Astrocyte of the spinal cord (primary cell): ENCODE measurements around the gene PHACTR3.

Experiments used
- DNase-seq: peaks from one replicate; pipeline ENCODE4 v3.0.0; 2011; ENCODE audit warnings: low read depth, low spot score
- H3K4me3 ChIP-seq: 2 replicates; pipeline ENCODE4 v1.5.1; 2011; ENCODE audit warnings: low read depth, mild to moderate bottlenecking, low read length, moderate library complexity
- in situ Hi-C: cut with HindIII; loops from 2 replicates; pipeline ENCODE4 v1.10.0; 2017; ENCODE audit warnings: low sequenced_read_pairs
- TF ChIP-seq, protein P1 (sequence below): IDR thresholded peaks from 2 replicates; pipeline ENCODE4 v1.5.1; 2012; ENCODE audit warnings: low read depth, mild to moderate bottlenecking, low read length, inconsistent platforms

Gene PHACTR3

DNA sequence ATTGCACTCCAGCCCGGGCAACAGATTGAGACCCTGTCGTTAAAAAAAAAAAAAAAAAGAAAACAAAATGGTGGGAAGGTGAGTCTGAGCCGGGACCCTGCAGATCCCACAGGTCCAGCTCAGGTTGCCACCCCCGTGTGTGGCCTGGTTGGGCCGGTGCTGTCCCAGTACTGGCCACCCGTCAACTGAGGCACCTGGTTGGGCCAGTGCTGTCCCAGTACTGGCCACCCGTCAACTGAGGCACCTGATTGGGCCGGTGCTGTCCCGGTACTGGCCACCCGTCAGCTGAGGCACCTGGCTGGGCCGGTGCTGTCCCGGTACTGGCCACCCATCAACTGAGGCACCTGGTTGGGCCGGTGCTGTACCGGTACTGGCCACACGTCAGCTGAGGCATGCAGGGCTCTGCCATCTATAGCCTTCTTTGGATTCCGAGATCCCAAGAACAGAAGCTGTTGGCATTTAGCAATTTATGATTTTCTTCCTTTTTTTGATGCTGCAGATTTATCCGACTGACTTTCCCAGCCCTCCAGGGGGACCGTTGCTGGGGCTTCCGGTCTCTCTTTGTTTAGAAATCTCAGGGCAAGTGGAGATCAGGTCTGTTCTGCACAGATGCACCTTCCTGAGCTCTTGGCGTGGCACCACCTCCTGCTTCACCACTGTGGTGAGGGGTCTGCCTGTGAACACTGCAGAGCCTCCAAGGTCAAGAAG, 215.3 kb downstream of the PHACTR3 start:
- in situ Hi-C loops: no loop called here
- TF ChIP-seq, protein P1, sequence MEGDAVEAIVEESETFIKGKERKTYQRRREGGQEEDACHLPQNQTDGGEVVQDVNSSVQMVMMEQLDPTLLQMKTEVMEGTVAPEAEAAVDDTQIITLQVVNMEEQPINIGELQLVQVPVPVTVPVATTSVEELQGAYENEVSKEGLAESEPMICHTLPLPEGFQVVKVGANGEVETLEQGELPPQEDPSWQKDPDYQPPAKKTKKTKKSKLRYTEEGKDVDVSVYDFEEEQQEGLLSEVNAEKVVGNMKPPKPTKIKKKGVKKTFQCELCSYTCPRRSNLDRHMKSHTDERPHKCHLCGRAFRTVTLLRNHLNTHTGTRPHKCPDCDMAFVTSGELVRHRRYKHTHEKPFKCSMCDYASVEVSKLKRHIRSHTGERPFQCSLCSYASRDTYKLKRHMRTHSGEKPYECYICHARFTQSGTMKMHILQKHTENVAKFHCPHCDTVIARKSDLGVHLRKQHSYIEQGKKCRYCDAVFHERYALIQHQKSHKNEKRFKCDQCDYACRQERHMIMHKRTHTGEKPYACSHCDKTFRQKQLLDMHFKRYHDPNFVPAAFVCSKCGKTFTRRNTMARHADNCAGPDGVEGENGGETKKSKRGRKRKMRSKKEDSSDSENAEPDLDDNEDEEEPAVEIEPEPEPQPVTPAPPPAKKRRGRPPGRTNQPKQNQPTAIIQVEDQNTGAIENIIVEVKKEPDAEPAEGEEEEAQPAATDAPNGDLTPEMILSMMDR: no peak
- DNase-seq: no peak
- H3K4me3 ChIP-seq: no peak overlapping the region

DNA sequence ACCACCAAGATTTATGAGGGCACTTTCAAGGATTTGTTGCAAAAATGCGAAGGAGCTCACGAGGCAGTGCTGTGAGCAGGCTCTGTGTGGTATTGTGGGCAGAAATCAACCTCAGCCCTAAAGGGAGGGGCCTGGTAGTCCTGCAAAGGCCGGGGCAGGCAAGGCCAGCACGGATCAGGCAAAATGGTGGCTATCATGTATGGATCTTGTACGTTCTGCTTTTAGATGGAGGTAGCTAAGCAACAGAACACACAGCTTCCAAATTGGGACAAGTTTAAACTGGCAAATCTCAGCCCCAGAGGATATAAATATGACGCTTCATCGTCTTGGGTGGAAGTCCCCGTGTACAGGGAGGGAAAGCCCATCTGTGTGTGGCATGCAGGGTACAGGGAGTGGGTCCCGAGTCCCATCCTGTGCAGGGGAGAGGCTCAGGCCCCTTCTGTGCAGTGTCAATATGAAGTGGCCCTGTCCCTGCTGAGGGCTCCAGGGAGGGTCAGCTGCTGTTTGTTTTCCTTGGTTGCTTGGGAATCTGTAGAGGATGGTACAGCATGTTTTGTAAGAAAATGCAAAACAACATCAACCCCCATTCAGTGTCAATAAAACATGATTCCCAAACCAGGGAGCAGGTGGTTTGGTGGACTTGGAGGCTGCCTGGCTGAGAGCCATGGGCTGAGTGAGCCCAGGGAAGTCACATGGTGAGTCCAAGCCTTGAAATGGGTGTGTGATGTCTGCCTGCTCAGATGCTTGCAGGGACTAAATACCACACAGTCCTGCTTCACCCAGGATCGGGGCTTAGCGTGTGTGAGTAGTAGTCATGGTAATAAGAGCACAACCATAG, 216.1 kb downstream of the PHACTR3 start:
- in situ Hi-C loops: no loop called here
- no peak for DNase-seq
- no peak overlapping the region for H3K4me3 ChIP-seq
- TF ChIP-seq, protein P1: no peak

DNA sequence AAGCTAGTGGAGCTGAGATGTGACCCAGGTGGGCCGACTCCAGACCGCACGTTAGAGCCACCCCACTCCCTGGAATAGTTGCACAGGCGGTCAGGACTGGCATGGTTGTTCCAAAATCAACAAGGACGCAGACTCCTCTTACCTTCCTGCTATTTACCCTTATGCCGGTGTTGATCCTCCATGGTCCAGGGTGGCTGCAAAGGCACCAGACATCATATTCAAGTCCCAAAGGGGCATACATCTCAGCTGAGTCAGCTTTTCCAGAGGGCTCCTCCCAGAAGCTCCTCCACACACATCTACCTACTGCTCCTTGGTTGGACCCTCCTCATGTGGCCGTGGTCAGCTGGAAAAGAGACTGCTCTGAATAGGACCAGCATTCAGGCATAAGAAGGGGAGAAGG, 216.9 kb downstream of the PHACTR3 start:
- no peak for DNase-seq
- in situ Hi-C loops: no loop called here

DNA sequence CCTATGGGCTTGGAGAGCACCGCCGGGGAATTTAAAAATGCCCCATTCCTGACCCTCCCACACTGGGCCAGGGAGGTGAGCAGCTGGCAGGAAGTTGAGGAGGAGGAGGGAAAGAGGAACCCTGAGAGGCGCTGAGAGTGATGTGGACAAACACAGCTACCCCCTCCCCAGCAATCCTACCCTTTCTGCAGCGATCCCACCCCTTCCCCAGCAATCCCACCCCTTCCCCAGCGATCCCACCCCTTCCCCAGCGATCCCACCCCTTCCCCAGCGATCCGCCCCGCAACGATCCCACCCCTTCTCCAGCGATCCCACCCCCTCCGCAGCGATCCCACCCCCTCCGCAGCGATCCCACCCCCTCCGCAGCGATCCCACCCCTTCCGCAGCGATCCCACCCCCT, 217.4 kb downstream of the PHACTR3 start:
- no peak overlapping the region for H3K4me3 ChIP-seq
- in situ Hi-C loops: no loop called here
- TF ChIP-seq, protein P1: no peak
- no peak for DNase-seq

More for the DNA sequence above, 216.9 kb downstream of the PHACTR3 start:
- no peak overlapping the region for H3K4me3 ChIP-seq
- TF ChIP-seq, protein P1: no peak

DNA sequence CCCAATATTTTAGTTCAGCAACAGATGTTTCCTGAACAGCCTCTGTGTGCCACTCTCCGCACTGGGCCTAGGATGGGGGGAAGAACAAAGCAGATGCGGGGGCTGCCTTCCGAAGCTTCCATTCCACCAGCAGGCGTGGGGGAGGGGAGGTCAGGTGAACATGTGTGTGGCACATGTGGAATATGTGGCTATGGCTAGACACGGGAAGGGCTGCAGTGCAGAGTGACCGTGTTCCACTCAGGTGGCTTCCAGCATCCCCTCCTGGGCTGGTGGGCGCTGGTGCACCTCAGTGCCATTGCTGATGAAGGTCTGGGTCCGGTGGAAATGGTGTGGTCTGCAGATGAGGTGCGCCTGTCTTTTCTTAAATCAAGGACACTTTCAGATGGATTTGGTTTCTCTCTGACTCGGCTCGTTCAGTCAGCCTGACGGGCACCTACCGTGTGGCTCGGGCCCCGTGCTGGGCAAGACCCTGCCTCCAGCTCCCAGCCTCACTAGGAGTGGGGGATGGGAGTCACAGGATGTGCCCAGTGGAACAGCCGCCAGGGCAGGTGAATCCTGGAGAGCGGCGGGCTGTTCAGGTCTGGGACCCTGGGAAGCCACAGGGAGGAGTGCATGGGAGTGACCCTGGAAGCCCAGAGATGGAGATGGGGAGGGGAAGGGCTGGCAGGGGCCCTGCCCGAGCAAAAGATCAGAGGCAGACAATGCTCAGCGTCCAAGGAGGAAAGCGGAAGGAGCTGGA, 218.1 kb downstream of the PHACTR3 start:
- DNase-seq: no peak
- H3K4me3 ChIP-seq: no peak overlapping the region
- in situ Hi-C loops: no loop called here
- TF ChIP-seq, protein P1: no peak

DNA sequence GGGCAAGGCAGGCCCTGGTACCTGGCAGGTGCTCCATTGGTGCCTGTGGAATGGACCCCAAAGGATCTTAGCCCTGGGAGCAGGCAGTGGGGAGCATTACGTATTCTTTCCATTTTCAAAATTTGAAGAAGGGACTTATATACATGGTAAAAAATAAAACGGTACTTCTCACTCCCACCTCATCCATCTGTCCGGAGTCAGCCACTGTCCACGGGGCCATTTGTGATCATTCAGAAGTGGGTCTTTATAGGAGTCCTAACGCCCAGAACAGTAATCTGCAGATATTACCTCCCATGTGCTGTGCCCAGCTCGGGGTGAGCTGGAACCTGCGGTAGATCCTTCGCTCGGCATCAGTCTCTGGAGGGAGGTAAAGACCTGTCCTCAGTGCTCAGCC, 218.7 kb downstream of the PHACTR3 start:
- DNase-seq: no peak
- TF ChIP-seq, protein P1: no peak
- in situ Hi-C loops: no loop called here
- H3K4me3 ChIP-seq: no peak overlapping the region
